GM12878 (cell line): ENCODE results near the gene TRAPPC2B. TPM values are rescaled to one million over a fixed set of nuclear protein-coding genes. Genes with fewer than 3 reads are reported as not detected.

ENCODE experiments used
- ATAC-seq: fragments of 200-7000 bp; cut with Tn5 transposase; 3 replicates; pipeline ENCODE4 v1.9.1; 2020; ENCODE audit warnings: mild to moderate bottlenecking, moderate library complexity
- BruUV-seq: library from RNA; stranded (reverse); fragments of 400-500 nt; replicated peaks from 2 replicates; lab custom pipeline; 2021; lab: Mats Ljungman, UMichigan
- CTCF ChIA-PET: fragments of 300-600 bp; sonication (Branson Sonifier 250); formaldehyde crosslinking; extraction: SDS; loops from one replicate; lab custom pipeline; 2021; ENCODE audit warnings: inconsistent platforms; lab: Yijun Ruan, JAX
- POLR2A ChIA-PET: fragments of 350-600 bp; formaldehyde crosslinking; extraction: SDS; loops from one replicate; lab custom pipeline; 2021; ENCODE audit warnings: inconsistent platforms; lab: Charles Lee
- RAD21 ChIA-PET: fragments of 300-600 bp; sonication (Branson Sonifier 250); formaldehyde crosslinking; loops from one replicate; lab custom pipeline; 2023; ENCODE audit warnings: antibody characterized with exemption; ENCODE audit not compliant: unreplicated experiment; lab: Charles Lee
- SMC1A ChIA-PET: fragments of 300-600 bp; sonication (Branson Sonifier 250); formaldehyde crosslinking; loops from one replicate; lab custom pipeline; 2023; ENCODE audit not compliant: unreplicated experiment, uncharacterized antibody; lab: Charles Lee
- DNase-seq: peaks from one replicate; pipeline ENCODE4 v3.0.0-alpha.2; 2011; ENCODE audit warnings: low read depth, low spot score
- FAIRE-seq: peaks from 3 replicates; lab custom pipeline; 2011; peaks lifted over from hg19 to GRCh38; lab: Jason Lieb, UNC
- H2AFZ ChIP-seq: 2 replicates; pipeline ENCODE4 v1.6.0; 2011; ENCODE audit warnings: low read depth, low read length, control low read depth; ENCODE audit not compliant: control insufficient read depth
- H3K27ac ChIP-seq: 2 replicates; pipeline ENCODE4 v1.5.1; 2011; ENCODE audit warnings: control low read depth; ENCODE audit not compliant: control insufficient read depth, insufficient read depth
- H3K27me3 ChIP-seq, 2 experiments: replicated peaks in 1 of 2; 2 replicates each; pipeline versions ENCODE4 v1.6.0 to v1.6.1; 2011; ENCODE audit warnings: low read length in 1 of 2; ENCODE audit not compliant: control insufficient read depth in 2 of 2, insufficient read depth in 2 of 2
- H3K36me3 ChIP-seq, 2 experiments: 2 replicates each; pipeline ENCODE4 v1.5.1; 2011; ENCODE audit warnings: low read length in 1 of 2; ENCODE audit not compliant: control insufficient read depth in 2 of 2, insufficient read depth in 2 of 2
- H3K4me1 ChIP-seq: 2 replicates; pipeline ENCODE4 v1.6.1; 2011; ENCODE audit warnings: mild to moderate bottlenecking, low read length, moderate library complexity, mixed read lengths; ENCODE audit not compliant: control insufficient read depth, insufficient read depth
- H3K4me2 ChIP-seq: 2 replicates; pipeline ENCODE4 v1.6.0; 2011; ENCODE audit warnings: control low read depth; ENCODE audit not compliant: control insufficient read depth, insufficient read depth
- H3K4me3 ChIP-seq: fragments of 200-600 bp; sonication (generic); 2 replicates; pipeline ENCODE4 v1.5.1; 2016
- H3K79me2 ChIP-seq: 2 replicates; pipeline ENCODE4 v1.6.0; 2011; ENCODE audit warnings: low read length; ENCODE audit not compliant: control insufficient read depth, insufficient read depth
- H3K9ac ChIP-seq: 2 replicates; pipeline ENCODE4 v1.8.0; 2011; ENCODE audit warnings: low read length, control low read depth, mixed read lengths; ENCODE audit not compliant: control insufficient read depth, insufficient read depth
- H3K9me3 ChIP-seq: replicated peaks from 3 replicates; pipeline ENCODE4 v1.5.1; 2011; ENCODE audit warnings: mild to moderate bottlenecking, low read length; ENCODE audit not compliant: control insufficient read depth, insufficient read depth
- H4K20me1 ChIP-seq: 2 replicates; pipeline ENCODE4 v1.6.0; 2011; ENCODE audit not compliant: control insufficient read depth, insufficient read depth
- BACH1 ChIP-seq: fragments of 450-650 bp; IDR thresholded peaks from 2 replicates; pipeline ENCODE4 v1.6.1; 2017; ENCODE audit warnings: mild to moderate bottlenecking, borderline replicate concordance
- BMI1 ChIP-seq: fragments of 450-650 bp; IDR thresholded peaks from 2 replicates; pipeline ENCODE4 v1.6.1; 2016; ENCODE audit warnings: mild to moderate bottlenecking, moderate library complexity, borderline replicate concordance
- RFX5 ChIP-seq: IDR thresholded peaks from 2 replicates; pipeline ENCODE4 v1.6.1; 2011; ENCODE audit warnings: low read depth, low read length, improper control_type of control experiment
- WRNIP1 ChIP-seq: IDR thresholded peaks from 2 replicates; pipeline ENCODE4 v1.6.1; 2011; ENCODE audit warnings: low read depth, low read length, improper control_type of control experiment, borderline replicate concordance
- ZBED1 ChIP-seq: IDR thresholded peaks from 2 replicates; pipeline ENCODE4 v1.6.1; 2016; ENCODE audit warnings: borderline replicate concordance
- ZBTB40 ChIP-seq: fragments of 450-650 bp; IDR thresholded peaks from 2 replicates; pipeline ENCODE4 v1.6.1; 2016; ENCODE audit warnings: mild to moderate bottlenecking, moderate library complexity, borderline replicate concordance
- ZNF622 ChIP-seq: fragments of 450-650 bp; IDR thresholded peaks from 2 replicates; pipeline ENCODE4 v1.6.1; 2017; ENCODE audit warnings: mild to moderate bottlenecking, inconsistent platforms
- WGBS: methylation state at CpG from one replicate; pipeline ENCODE4 v1.1.6; 2016; ENCODE audit warnings: low lambda C conversion rate; ENCODE audit not compliant: insufficient replicate concordance, insufficient coverage; ENCODE audit errors: missing lambda C conversion rate; 5-methylcytosine and 5-hydroxymethylcytosine counted together
- in situ Hi-C: fragments of 300-500 bp; cut with MboI; formaldehyde crosslinking; loops from 9 replicates; pipeline ENCODE4 v1.14.3; 2018; ENCODE audit warnings: mixed read lengths
- intact Hi-C: fragments of 100-400 bp; cut with micrococcal nuclease; formaldehyde crosslinking; loops from one replicate; pipeline ENCODE4 v1.14.2; 2022; ENCODE audit not compliant: unreplicated experiment
- polyA plus RNA-seq, 11 experiments: library from polyadenylated mRNA; depleted of rRNA in 4 of 11; unstranded in 6 of 11; stranded (reverse) in 5 of 11; fragments of >200 nt; fragmentation: Nextera tagmentation in 4 of 11; fragmentation: Illumina TruSeq in 1 of 11; extraction: Ambion mirVana in 4 of 11; extraction: Trizol in 1 of 11; gene quantifications; 1 replicate in 1 of 11; 2 replicates in 10 of 11; pipeline versions ENCODE4 v1.2.1 to v1.2.3, GENCODE V29; 2011 to 2016; ENCODE audit warnings: inconsistent platforms in 2 of 11, missing spikeins in 2 of 11, low read depth in 1 of 11
- total RNA-seq, 4 experiments: library from RNA; depleted of rRNA in 3 of 4; stranded (reverse); fragments of >200 nt in 3 of 4; fragmentation: Illumina TruSeq in 1 of 4; extraction: Trizol in 1 of 4; gene quantifications; 2 replicates each; pipeline versions ENCODE4 v1.2.1 to v1.2.3, GENCODE V29; 2013 to 2021
- TF ChIP-seq, protein P1 (sequence below): IDR thresholded peaks from 2 replicates; pipeline ENCODE4 v1.6.1; 2012; ENCODE audit warnings: low read depth, low read length, improper control_type of control experiment

Gene TRAPPC2B
- total and polyA plus RNA-seq, 10 of the 15 experiments (the other 5 are each of a cell fraction or from before 2014, with no cell fraction given): 10.6 to 86.4 (median 25.6) TPM

GRCh38 chr19:57314146-57314545, 49.2 kb upstream of the TRAPPC2B start:
- Histone ChIP-seq H3K27ac (no peak overlapping the region), H3K4me1 (no peaks in the 10 kb centered on the region), H3K36me3 (no peaks in the 10 kb centered on the region), H3K4me2 (no peak overlapping the region), H3K4me3 (no peak overlapping the region), H2AFZ (no peak overlapping the region), H4K20me1 (no peaks in the 10 kb centered on the region), H3K9ac (no peak overlapping the region), H3K9me3 (no peaks in the 10 kb centered on the region), H3K27me3 (no peaks in the 10 kb centered on the region), H3K79me2 (no peaks in the 10 kb centered on the region)
- in situ Hi-C loops: no loop called here
- ATAC-seq: no peak
- ChIA-PET SMC1A (interaction anchor here (1.7 kb wide), 1 partner anchor 12 kb away, joined by 5 read pairs; no protein-coding TSS in a partner anchor), RAD21 (no interaction called here), CTCF (interaction anchor here (1.8 kb wide), 1 partner anchor 92 kb away, joined by 4 read pairs; no protein-coding TSS in a partner anchor), POLR2A (interaction anchor here (1.3 kb wide), 1 partner anchor 12 kb away, joined by 3 read pairs; no protein-coding TSS in a partner anchor)
- TF ChIP-seq, protein P1, sequence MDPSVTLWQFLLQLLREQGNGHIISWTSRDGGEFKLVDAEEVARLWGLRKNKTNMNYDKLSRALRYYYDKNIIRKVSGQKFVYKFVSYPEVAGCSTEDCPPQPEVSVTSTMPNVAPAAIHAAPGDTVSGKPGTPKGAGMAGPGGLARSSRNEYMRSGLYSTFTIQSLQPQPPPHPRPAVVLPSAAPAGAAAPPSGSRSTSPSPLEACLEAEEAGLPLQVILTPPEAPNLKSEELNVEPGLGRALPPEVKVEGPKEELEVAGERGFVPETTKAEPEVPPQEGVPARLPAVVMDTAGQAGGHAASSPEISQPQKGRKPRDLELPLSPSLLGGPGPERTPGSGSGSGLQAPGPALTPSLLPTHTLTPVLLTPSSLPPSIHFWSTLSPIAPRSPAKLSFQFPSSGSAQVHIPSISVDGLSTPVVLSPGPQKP: no peak
- TF ChIP-seq ZNF622 (no peak), WRNIP1 (no peak), RFX5 (no peak), ZBTB40 (no peak), BACH1 (no peak), ZBED1 (no peak), BMI1 (no peak)
- intact Hi-C loops: no loop called here
- no peak for FAIRE-seq
- 40% methylated on average over 4 of the region's 4 CpGs for WGBS
- DNase-seq: no peak
- no TSS peak for BruUV-seq
